Prostate gland (tissue), 2 donors: ENCODE measurements around the gene ZNRF3. TPM values are rescaled to one million over a fixed set of nuclear protein-coding genes. Genes with fewer than 3 reads are reported as not detected.

Experiments used
- DNase-seq: peaks from one replicate; pipeline ENCODE4 v3.0.0-alpha.2; 2019; ENCODE audit warnings: low spot score
- H3K27ac ChIP-seq, 2 donors: fragments of 200-600 bp; sonication (generic); 2 replicates each; pipeline ENCODE4 v1.5.1; 2017 to 2019
- H3K27me3 ChIP-seq: fragments of 200-600 bp; sonication (generic); replicated peaks from 2 replicates; pipeline ENCODE4 v1.5.1; 2019; ENCODE audit not compliant: insufficient read depth
- H3K36me3 ChIP-seq, 2 donors: fragments of 200-600 bp; sonication (generic); 1 replicate in 1 of 2; 2 replicates in 1 of 2; pipeline versions ENCODE4 v1.5.1 to v1.8.1; 2017 to 2019
- H3K4me1 ChIP-seq: fragments of 200-600 bp; sonication (generic); replicated peaks from 2 replicates; pipeline ENCODE4 v1.5.1; 2019
- H3K4me3 ChIP-seq, 2 donors: fragments of 200-600 bp; sonication (generic); 2 replicates each; pipeline ENCODE4 v1.5.1; 2017 to 2019
- H3K9me3 ChIP-seq: fragments of 200-600 bp; sonication (generic); 2 replicates; pipeline ENCODE4 v1.5.1; 2017
- POLR2A ChIP-seq: fragments of 450-650 bp; IDR thresholded peaks from one replicate; pipeline ENCODE4 v1.6.1; 2016; ENCODE audit warnings: antibody characterized with exemption, mild to moderate bottlenecking
- POLR2AphosphoS5 ChIP-seq: sonication (generic); formaldehyde crosslinking; IDR thresholded peaks from one replicate; pipeline ENCODE4 v1.6.1; 2017; ENCODE audit warnings: antibody characterized with exemption
- WGBS: methylation state at CpG from one replicate; pipeline ENCODE4 v1.1.5; 2018; 5-methylcytosine and 5-hydroxymethylcytosine counted together
- intact Hi-C: fragments of 100-400 bp; cut with DNase I; formaldehyde crosslinking; loops from one replicate; pipeline ENCODE4 v1.14.2; 2022
- total RNA-seq, 2 donors: library from RNA; depleted of rRNA; stranded (reverse); fragments of >200 nt; gene quantifications; one replicate each; pipeline ENCODE4 v1.1.0, GENCODE V29; 2016
- TF ChIP-seq, protein P1 (sequence below), 4 experiments: fragments of 200-600 bp in 2 of 4; fragments of 450-650 bp in 2 of 4; sonication (generic) in 2 of 4; IDR thresholded peaks; 1 replicate in 3 of 4; 2 replicates in 1 of 4; pipeline ENCODE4 v1.5.1; 2016 to 2019; ENCODE audit warnings: antibody characterized with exemption in 4 of 4, mild to moderate bottlenecking in 2 of 4, moderate library complexity in 2 of 4

Gene ZNRF3
- total RNA-seq, 2 donors from 2014 or later: 38.5 to 46.1 TPM

DNA sequence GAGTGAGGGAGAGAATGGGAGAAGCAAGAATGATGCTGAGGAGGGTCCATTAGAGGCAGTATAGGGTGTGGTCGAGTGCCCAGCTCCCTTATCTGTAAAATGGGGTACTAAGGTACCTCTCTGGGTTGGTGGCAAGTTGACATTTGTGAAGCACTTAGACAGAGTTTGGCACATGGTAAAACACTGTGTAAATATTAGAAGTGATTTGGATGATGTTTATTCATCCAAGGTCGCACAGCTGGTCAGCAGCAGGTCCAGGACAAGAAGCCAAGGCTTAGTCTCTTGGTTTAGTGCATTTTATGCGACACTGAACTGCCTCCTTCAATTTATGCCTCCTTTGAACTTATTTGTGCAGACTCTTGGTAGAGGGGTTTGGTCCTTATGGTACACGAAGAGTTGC, 208.9 kb downstream of the ZNRF3 start:
- TF ChIP-seq, protein P1, sequence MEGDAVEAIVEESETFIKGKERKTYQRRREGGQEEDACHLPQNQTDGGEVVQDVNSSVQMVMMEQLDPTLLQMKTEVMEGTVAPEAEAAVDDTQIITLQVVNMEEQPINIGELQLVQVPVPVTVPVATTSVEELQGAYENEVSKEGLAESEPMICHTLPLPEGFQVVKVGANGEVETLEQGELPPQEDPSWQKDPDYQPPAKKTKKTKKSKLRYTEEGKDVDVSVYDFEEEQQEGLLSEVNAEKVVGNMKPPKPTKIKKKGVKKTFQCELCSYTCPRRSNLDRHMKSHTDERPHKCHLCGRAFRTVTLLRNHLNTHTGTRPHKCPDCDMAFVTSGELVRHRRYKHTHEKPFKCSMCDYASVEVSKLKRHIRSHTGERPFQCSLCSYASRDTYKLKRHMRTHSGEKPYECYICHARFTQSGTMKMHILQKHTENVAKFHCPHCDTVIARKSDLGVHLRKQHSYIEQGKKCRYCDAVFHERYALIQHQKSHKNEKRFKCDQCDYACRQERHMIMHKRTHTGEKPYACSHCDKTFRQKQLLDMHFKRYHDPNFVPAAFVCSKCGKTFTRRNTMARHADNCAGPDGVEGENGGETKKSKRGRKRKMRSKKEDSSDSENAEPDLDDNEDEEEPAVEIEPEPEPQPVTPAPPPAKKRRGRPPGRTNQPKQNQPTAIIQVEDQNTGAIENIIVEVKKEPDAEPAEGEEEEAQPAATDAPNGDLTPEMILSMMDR (IDR thresholded peaks at IDR 0.05): no peak
- TF ChIP-seq POLR2AphosphoS5 (no peak), POLR2A (no peak)
- intact Hi-C loops: no loop called here
- WGBS: 68% methylated on average over 4 of the region's 4 CpGs
- DNase-seq: no peak
- Histone ChIP-seq H3K27me3 (no peaks in the 10 kb centered on the region), H3K36me3 (no peaks in the 10 kb centered on the region), H3K27ac (no peak overlapping the region), H3K4me3 (no peak overlapping the region), H3K9me3 (no peaks in the 10 kb centered on the region), H3K4me1 (peaks cover 4% of the 10 kb centered on the region)

DNA sequence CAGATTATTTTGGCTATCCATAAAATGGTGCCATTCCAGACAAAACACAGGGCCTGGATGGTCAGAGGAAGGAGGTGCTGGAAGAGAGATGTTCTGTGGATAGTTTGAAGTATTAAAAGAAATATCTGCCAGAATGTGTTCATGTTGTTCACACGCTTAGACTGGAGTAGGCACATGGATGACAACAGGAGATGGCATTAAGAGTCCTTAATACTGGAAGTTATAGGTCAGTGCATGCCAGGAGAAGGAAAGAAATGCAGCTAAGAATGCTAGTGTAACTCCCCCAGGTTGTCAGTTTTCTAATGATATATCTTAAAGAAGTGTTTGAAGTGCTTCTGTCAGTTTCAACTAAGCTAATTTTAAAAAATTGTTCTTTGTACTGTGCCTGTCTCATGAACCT, 209.7 kb downstream of the ZNRF3 start:
- intact Hi-C loops: no loop called here
- no peaks in the 10 kb centered on the region for H3K36me3 ChIP-seq
- peak overlapping the region in 1 of 2 donors; percentile 18 for H3K27ac ChIP-seq
- H3K27me3 ChIP-seq: no peaks in the 10 kb centered on the region
- no peaks in the 10 kb centered on the region for H3K9me3 ChIP-seq
- TF ChIP-seq, protein P1 (IDR thresholded peaks at IDR 0.05): no peak
- TF ChIP-seq POLR2A (no peak), POLR2AphosphoS5 (no peak)
- peaks cover 4% of the 10 kb centered on the region for H3K4me1 ChIP-seq
- 87% methylated on average over 1 of the region's 1 CpG for WGBS
- no peak overlapping the region for H3K4me3 ChIP-seq
- no peak for DNase-seq

GRCh38 chr22:29093501-29094300, 210.3 kb downstream of the ZNRF3 start:
- intact Hi-C loops: no loop called here
- no peaks in the 10 kb centered on the region for H3K36me3 ChIP-seq
- WGBS: 46% methylated on average over 4 of the region's 4 CpGs
- DNase-seq: no peak
- H3K4me1 ChIP-seq: peaks cover 4% of the 10 kb centered on the region
- peak overlapping the region; percentile 18 to 63 for H3K27ac ChIP-seq
- no peak overlapping the region for H3K4me3 ChIP-seq
- H3K27me3 ChIP-seq: no peaks in the 10 kb centered on the region
- peak; percentile 42 for TF ChIP-seq POLR2AphosphoS5
- TF ChIP-seq, protein P1 (IDR thresholded peaks at IDR 0.05): no peak
- H3K9me3 ChIP-seq: no peaks in the 10 kb centered on the region

- H3K36me3 ChIP-seq: no peaks in the 10 kb centered on the region
- H3K4me1 ChIP-seq: peaks cover 4% of the 10 kb centered on the region
- 90% methylated on average over 2 of the region's 2 CpGs for WGBS
- no peaks in the 10 kb centered on the region for H3K27me3 ChIP-seq
- H3K4me3 ChIP-seq: no peak overlapping the region
- no peak overlapping the region for H3K27ac ChIP-seq
- DNase-seq: no peak
- H3K9me3 ChIP-seq: no peaks in the 10 kb centered on the region
- TF ChIP-seq POLR2A (no peak), POLR2AphosphoS5 (no peak)
- TF ChIP-seq, protein P1 (IDR thresholded peaks at IDR 0.05): no peak
- intact Hi-C loops: no loop called here
Measured at GRCh38 chr22:29095459-29095858, 212.1 kb downstream of the ZNRF3 start.
